Measurements from ENCODE around the gene NUP98.

NUP98 gene

GRCh38 chr11:3810951-3811350 is 13.6 kb upstream of the NUP98 start:
- H3K4me3 ChIP-seq (ENCODE audit: control insufficient read depth, low read depth, low read length), result no peak overlapping the region
- no peak for TF ChIP-seq CTCF (conservative IDR thresholded peaks at IDR 0.05; ENCODE audit: control insufficient read depth, insufficient read depth, low read depth, low read length)
- no peak for DNase-seq (ENCODE audit: low read depth)

GRCh38 chr11:3810446-3810845 is 13.1 kb upstream of the NUP98 start:
- no peak overlapping the region for H3K4me3 ChIP-seq (ENCODE audit: control insufficient read depth, low read depth, low read length)
- no peak for DNase-seq (ENCODE audit: low read depth)
- TF ChIP-seq CTCF (conservative IDR thresholded peaks at IDR 0.05; ENCODE audit: control insufficient read depth, insufficient read depth, low read depth, low read length), result no peak

- no peak overlapping the region for H3K4me3 ChIP-seq (ENCODE audit: control insufficient read depth, low read depth, low read length)
- no peak for DNase-seq (ENCODE audit: low read depth)
- no peak for TF ChIP-seq CTCF (conservative IDR thresholded peaks at IDR 0.05; ENCODE audit: control insufficient read depth, insufficient read depth, low read depth, low read length)
Measured at GRCh38 chr11:3809624-3809928, 12.2 kb upstream of the NUP98 start.

GRCh38 chr11:3808861-3809623 is 11.7 kb upstream of the NUP98 start:
- peak; percentile 56 for TF ChIP-seq CTCF (conservative IDR thresholded peaks at IDR 0.05; ENCODE audit: control insufficient read depth, insufficient read depth, low read depth, low read length)
- DNase-seq (ENCODE audit: low read depth), result peak; percentile 69
- peak overlapping the region; percentile 83 for H3K4me3 ChIP-seq (ENCODE audit: control insufficient read depth, low read depth, low read length)

GRCh38 chr11:3807909-3808860 is 10.8 kb upstream of the NUP98 start, which contains the start of gene PGAP2:
Gene PGAP2 (plus strand): TSS chr11:3808560. CDS start chr11:3811260, 2,700 bp downstream.
- TF ChIP-seq CTCF (conservative IDR thresholded peaks at IDR 0.05; ENCODE audit: control insufficient read depth, insufficient read depth, low read depth, low read length), result peak; percentile 80
- peak within 1 kb of the TSS; percentile 83 for H3K4me3 ChIP-seq (ENCODE audit: control insufficient read depth, low read depth, low read length)
- DNase-seq (ENCODE audit: low read depth), result peak; percentile 47

GRCh38 chr11:3803726-3804495 is 6.6 kb upstream of the NUP98 start:
- no peak overlapping the region for H3K4me3 ChIP-seq (ENCODE audit: control insufficient read depth, low read depth, low read length)
- no peak for TF ChIP-seq CTCF (conservative IDR thresholded peaks at IDR 0.05; ENCODE audit: control insufficient read depth, insufficient read depth, low read depth, low read length)

More at GRCh38 chr11:3803726-3804495, 6.6 kb upstream of the NUP98 start:
- peak; percentile 76 for DNase-seq (ENCODE audit: low read depth)
